Osteocyte (in vitro differentiated cells): Measurements from ENCODE around the gene CASP12. TPM values are rescaled to one million over a fixed set of nuclear protein-coding genes. Genes with fewer than 3 reads are reported as not detected.
"Not testable (repeated sequence)": the region's sequence is repeated elsewhere in the genome, so short reads cannot be mapped to it uniquely, and the experiment has no call there.

Experiments
- DNase-seq: peaks from one replicate; pipeline ENCODE4 v3.0.0; 2021; ENCODE audit warnings: mixed read lengths; ENCODE audit not compliant: unreplicated experiment; ENCODE audit errors: extremely low spot score
- H3K27ac Mint-ChIP-seq: one replicate; pipeline ENCODE4 v1.8.0; 2021; ENCODE audit warnings: mild to moderate bottlenecking, mixed read lengths; ENCODE audit not compliant: unreplicated experiment
- H3K27me3 Mint-ChIP-seq: one replicate; pipeline ENCODE4 v1.8.0; 2021; ENCODE audit warnings: mixed read lengths; ENCODE audit not compliant: unreplicated experiment
- H3K36me3 Mint-ChIP-seq: one replicate; pipeline ENCODE4 v1.8.0; 2021; ENCODE audit warnings: mixed read lengths; ENCODE audit not compliant: unreplicated experiment
- H3K4me1 Mint-ChIP-seq: one replicate; pipeline ENCODE4 v1.8.0; 2021; ENCODE audit warnings: mixed read lengths; ENCODE audit not compliant: unreplicated experiment
- H3K4me3 Mint-ChIP-seq: one replicate; pipeline ENCODE4 v1.8.0; 2021; ENCODE audit warnings: mild to moderate bottlenecking, moderate library complexity, mixed read lengths; ENCODE audit not compliant: unreplicated experiment
- H3K9me3 Mint-ChIP-seq: one replicate; pipeline ENCODE4 v1.8.0; 2021; ENCODE audit warnings: mixed read lengths; ENCODE audit not compliant: unreplicated experiment
- long read RNA-seq: library from polyadenylated mRNA; unstranded; transcript quantifications from one replicate; pipeline ENCODE4 v2.0.0, GENCODE V29; 2021
- total RNA-seq: library from RNA; stranded (reverse); gene quantifications from 2 replicates; pipeline ENCODE4 v1.2.1, GENCODE V29; 2021
- TF ChIP-seq, protein P1 (sequence below): fragments of 200-600 bp; sonication (generic); IDR thresholded peaks from 2 replicates; pipeline ENCODE4 v1.5.0; 2021; ENCODE audit warnings: antibody characterized with exemption, mild to moderate bottlenecking, moderate library complexity

CASP12 gene
- total RNA-seq: 0.24 and 0.78 TPM in 2 replicates
- long read RNA-seq: 0 reads

DNA sequence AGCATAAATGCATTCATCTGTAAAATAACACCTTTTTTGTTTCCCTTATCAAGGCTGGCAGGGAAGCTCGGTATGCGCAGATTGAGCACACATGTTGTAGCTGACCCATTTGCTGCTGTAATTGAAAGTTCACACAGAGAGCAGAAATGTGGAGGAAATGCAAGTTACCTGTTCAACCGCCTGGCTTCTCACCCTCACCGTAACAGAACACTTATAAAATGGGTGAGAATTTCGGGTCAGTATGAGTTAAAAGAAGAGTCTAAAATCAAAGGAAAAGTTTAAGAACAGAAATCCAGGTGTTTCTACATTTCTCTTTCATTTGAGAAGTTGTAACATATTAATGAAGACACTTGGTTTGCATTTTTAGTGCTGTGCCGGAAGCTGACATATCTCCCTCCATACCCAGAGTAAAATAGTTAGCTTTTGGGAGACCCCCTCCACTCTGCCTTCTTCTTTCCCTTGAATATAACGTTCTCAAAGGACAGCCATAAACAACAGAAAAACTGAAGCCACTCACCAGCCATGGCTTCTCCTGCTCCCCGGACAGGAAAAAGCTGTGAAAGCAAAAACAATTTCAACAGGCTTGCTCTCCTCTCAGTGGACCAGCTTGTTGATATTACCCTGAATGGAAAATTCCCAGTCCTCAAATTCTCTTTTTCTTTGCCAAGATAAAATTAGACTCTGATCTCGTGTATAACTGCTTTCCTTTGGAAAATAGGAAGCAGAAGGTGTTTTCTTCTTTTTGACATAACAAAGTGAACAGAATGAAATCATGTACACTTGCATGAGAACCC lies at the start of gene CASP12:
TSS of gene CASP12 (minus strand) at position 570 of the 794 bp plus-strand sequence.
- Mint-ChIP-seq H3K27me3 (no peaks in the 10 kb centered on the region), H3K36me3 (peaks cover 2% of the 10 kb centered on the region), H3K9me3 (peaks cover 6% of the 10 kb centered on the region), H3K27ac (peak within 1 kb of the TSS; percentile 92), H3K4me1 (peaks cover 35% of the 10 kb centered on the region), H3K4me3 (peak within 1 kb of the TSS; percentile 62)
- no peak for DNase-seq
- TF ChIP-seq, protein P1, sequence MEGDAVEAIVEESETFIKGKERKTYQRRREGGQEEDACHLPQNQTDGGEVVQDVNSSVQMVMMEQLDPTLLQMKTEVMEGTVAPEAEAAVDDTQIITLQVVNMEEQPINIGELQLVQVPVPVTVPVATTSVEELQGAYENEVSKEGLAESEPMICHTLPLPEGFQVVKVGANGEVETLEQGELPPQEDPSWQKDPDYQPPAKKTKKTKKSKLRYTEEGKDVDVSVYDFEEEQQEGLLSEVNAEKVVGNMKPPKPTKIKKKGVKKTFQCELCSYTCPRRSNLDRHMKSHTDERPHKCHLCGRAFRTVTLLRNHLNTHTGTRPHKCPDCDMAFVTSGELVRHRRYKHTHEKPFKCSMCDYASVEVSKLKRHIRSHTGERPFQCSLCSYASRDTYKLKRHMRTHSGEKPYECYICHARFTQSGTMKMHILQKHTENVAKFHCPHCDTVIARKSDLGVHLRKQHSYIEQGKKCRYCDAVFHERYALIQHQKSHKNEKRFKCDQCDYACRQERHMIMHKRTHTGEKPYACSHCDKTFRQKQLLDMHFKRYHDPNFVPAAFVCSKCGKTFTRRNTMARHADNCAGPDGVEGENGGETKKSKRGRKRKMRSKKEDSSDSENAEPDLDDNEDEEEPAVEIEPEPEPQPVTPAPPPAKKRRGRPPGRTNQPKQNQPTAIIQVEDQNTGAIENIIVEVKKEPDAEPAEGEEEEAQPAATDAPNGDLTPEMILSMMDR: no peak

DNA sequence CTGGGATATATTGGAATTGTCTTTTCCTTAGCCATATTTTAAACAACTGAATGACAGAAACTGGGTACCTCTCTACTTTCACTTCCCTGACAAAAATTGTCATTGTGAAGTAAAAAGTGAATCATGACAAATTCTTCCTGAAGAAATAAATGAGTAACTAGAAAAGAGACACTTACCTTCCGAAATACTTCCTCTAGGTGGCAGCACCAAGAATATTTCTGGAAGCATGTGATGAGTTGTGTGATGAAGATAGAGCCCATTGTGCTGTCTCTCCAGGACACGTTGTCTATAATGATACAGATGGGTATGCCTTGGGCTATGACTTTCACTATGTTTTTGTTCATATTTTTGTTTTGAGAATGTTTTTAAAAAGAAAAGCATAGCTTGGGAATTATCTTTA lies 48.6 kb upstream of the CASP12 start:
- no peaks in the 10 kb centered on the region for H3K9me3 Mint-ChIP-seq

DNA sequence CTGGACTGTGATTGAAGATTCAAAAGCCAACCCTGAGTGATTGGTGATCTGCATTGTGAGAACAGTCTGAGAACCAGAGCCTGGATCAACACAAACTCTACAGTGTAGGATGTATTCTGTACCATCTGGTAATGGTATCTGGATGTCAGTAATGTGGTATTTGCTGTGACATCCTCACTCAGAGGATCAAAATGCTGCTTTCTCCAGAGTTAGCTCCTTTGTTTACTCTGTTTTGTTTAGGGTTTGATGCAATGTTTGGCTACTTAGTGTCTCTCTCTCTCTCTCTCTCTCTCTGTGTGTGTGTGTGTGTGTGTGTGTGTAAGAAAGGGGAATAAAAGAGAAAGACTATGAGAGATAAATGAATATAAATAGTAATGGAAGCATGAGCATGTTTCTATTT lies 45.8 kb upstream of the CASP12 start:
- no peak overlapping the region for H3K27ac Mint-ChIP-seq
- DNase-seq: no peak
- H3K36me3 Mint-ChIP-seq: peaks cover 41% of the 10 kb centered on the region
- H3K4me1 Mint-ChIP-seq: no peaks in the 10 kb centered on the region
- no peaks in the 10 kb centered on the region for H3K9me3 Mint-ChIP-seq
- TF ChIP-seq, protein P1: no peak
- no peak overlapping the region for H3K4me3 Mint-ChIP-seq
- H3K27me3 Mint-ChIP-seq: peaks cover 2% of the 10 kb centered on the region

More for the DNA sequence above, 48.6 kb upstream of the CASP12 start:
- H3K27ac Mint-ChIP-seq: no peak overlapping the region
- TF ChIP-seq, protein P1: peak; percentile 59
- DNase-seq: no peak
- no peaks in the 10 kb centered on the region for H3K4me1 Mint-ChIP-seq
- H3K4me3 Mint-ChIP-seq: no peak overlapping the region
- peaks cover 65% of the 10 kb centered on the region for H3K36me3 Mint-ChIP-seq
- H3K27me3 Mint-ChIP-seq: no peaks in the 10 kb centered on the region

DNA sequence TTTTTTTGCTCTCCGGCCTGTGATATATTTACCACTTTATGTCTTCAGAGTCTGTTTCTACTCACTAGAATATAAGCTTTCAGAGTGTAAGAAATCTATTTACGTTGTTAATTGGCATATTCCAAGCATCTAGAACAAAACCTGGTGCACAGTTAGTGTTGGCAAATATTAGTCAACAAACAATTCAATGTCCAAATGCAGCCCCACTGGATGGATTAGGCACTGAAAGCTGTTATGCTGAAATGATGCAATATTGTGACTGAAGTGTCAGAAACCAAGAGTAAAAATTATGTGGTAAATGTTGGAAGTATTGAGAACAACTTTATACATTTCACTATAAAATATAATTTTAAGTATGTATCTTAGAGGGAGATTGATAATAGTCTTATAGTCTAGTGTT lies 45.3 kb upstream of the CASP12 start:
- no peaks in the 10 kb centered on the region for H3K4me1 Mint-ChIP-seq
- no peak overlapping the region for H3K27ac Mint-ChIP-seq
- no peak overlapping the region for H3K4me3 Mint-ChIP-seq
- peaks cover 2% of the 10 kb centered on the region for H3K27me3 Mint-ChIP-seq
- TF ChIP-seq, protein P1: no peak
- peaks cover 36% of the 10 kb centered on the region for H3K36me3 Mint-ChIP-seq
- no peak for DNase-seq
- no peaks in the 10 kb centered on the region for H3K9me3 Mint-ChIP-seq

DNA sequence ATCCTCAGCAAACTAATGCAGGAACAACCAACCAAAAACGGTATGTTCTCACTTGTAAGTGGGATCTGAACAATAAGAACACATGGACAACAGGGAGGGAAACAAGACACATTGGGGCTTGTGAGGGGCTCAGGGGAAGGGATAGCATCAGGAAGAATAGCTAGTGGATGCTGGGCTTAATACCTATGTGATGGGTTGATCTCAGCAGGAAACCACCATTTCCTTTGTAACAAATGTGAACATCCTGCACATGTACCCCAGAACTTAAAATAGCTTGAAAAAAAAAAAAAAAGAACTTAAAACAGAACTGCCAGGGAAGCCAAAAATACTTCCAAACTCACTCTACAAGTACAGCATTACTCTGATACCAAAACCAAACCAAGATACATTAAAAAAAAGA lies 36.3 kb upstream of the CASP12 start:
- Mint-ChIP-seq H3K9me3 (peaks cover 27% of the 10 kb centered on the region), H3K4me3 (no peak overlapping the region), H3K27me3 (peaks cover 31% of the 10 kb centered on the region), H3K27ac (no peak overlapping the region), H3K4me1 (no peaks in the 10 kb centered on the region), H3K36me3 (peaks cover 3% of the 10 kb centered on the region)
- no peak for DNase-seq
- TF ChIP-seq, protein P1: no peak

DNA sequence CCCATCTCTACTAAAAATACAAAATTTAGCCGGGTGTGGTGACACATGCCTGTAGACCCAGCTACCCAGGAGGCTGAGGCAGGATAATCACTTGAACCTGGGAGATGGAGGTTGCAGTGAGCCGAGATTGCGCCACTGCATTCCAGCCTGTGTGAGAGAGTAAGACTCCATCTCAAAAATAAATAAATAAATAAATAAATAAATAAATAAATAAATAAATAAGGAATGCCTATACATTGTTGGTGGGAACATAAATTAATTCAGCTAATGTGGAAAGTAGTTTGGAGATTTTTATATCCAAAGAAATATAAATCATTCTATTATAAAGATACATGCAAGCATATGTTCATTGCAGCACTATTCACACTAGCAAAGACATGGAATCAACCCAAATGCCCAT lies 35.8 kb upstream of the CASP12 start:
- not testable (repeated sequence) for H3K4me1 Mint-ChIP-seq, H3K36me3 Mint-ChIP-seq, DNase-seq, H3K4me3 Mint-ChIP-seq, H3K27ac Mint-ChIP-seq
- H3K27me3 Mint-ChIP-seq: peaks cover 31% of the 10 kb centered on the region
- peaks cover 31% of the 10 kb centered on the region for H3K9me3 Mint-ChIP-seq
